WTC11 (cell line): ENCODE measurements around the gene LLGL2. TPM values are rescaled to one million over a fixed set of nuclear protein-coding genes. Genes with fewer than 3 reads are reported as not detected.

Experiments
- ATAC-seq: fragments of 200-7000 bp; cut with Tn5 transposase; 2 replicates; pipeline ENCODE4 v1.10.0; 2021; ENCODE audit warnings: mild to moderate bottlenecking, moderate library complexity
- CTCF ChIA-PET: fragments of 300-600 bp; sonication (Branson Sonifier 250); formaldehyde crosslinking; loops from one replicate; lab custom pipeline; 2021; ENCODE audit warnings: antibody characterized with exemption; lab: Charles Lee
- POLR2A ChIA-PET: fragments of 350-600 bp; sonication (Branson Sonifier 250); formaldehyde crosslinking; loops from one replicate; lab custom pipeline; 2021; ENCODE audit warnings: antibody characterized with exemption; lab: Charles Lee
- DNase-seq: peaks from one replicate; pipeline ENCODE4 v3.0.0; 2021; ENCODE audit warnings: low spot score
- H3K27ac Mint-ChIP-seq: 2 replicates; pipeline ENCODE4 v1.8.0; 2021; ENCODE audit warnings: mixed read lengths
- H3K27me3 Mint-ChIP-seq: 2 replicates; pipeline ENCODE4 v1.8.0; 2021; ENCODE audit warnings: low read depth, mild to moderate bottlenecking, moderate library complexity, mixed read lengths
- H3K36me3 Mint-ChIP-seq: 2 replicates; pipeline ENCODE4 v1.8.0; 2021; ENCODE audit warnings: mixed read lengths
- H3K4me1 Mint-ChIP-seq: 2 replicates; pipeline ENCODE4 v1.8.0; 2022; ENCODE audit warnings: mixed read lengths
- H3K4me3 Mint-ChIP-seq: 2 replicates; pipeline ENCODE4 v1.8.0; 2021; ENCODE audit warnings: mild to moderate bottlenecking, moderate library complexity, mixed read lengths
- H3K9me3 Mint-ChIP-seq: 2 replicates; pipeline ENCODE4 v1.8.0; 2021; ENCODE audit warnings: mixed read lengths
- ATF1 ChIP-seq: sonication (generic); formaldehyde crosslinking; IDR thresholded peaks from 2 replicates; pipeline ENCODE4 v1.8.1; 2023; ENCODE audit warnings: mild to moderate bottlenecking, moderate library complexity, missing genetic modification reagents
- EMX1 ChIP-seq: fragments of 250-450 bp; sonication (Bioruptor Pico); IDR thresholded peaks from 2 replicates; pipeline ENCODE4 v1.8.0; 2021; ENCODE audit warnings: mild to moderate bottlenecking
- FOXJ3 ChIP-seq: sonication (generic); formaldehyde crosslinking; IDR thresholded peaks from 2 replicates; pipeline ENCODE4 v1.9.0; 2021; ENCODE audit warnings: missing genetic modification reagents, mild to moderate bottlenecking, borderline replicate concordance
- GRHL2 ChIP-seq: fragments of 250-450 bp; sonication (Bioruptor Pico); IDR thresholded peaks from 2 replicates; pipeline ENCODE4 v1.8.0; 2022; ENCODE audit warnings: mild to moderate bottlenecking, moderate library complexity; ENCODE audit not compliant: insufficient replicate concordance, severe bottlenecking
- HMGA2 ChIP-seq: fragments of 250-450 bp; sonication (Bioruptor Pico); IDR thresholded peaks from 2 replicates; pipeline ENCODE4 v1.4.0; 2021; ENCODE audit warnings: mild to moderate bottlenecking, moderate library complexity
- JUN ChIP-seq: sonication (generic); formaldehyde crosslinking; IDR thresholded peaks from 2 replicates; pipeline ENCODE4 v1.8.0; 2023; ENCODE audit warnings: mild to moderate bottlenecking, missing genetic modification reagents
- KAT7 ChIP-seq: sonication (generic); formaldehyde crosslinking; IDR thresholded peaks from 2 replicates; pipeline ENCODE4 v1.8.1; 2023; ENCODE audit warnings: missing genetic modification reagents, mild to moderate bottlenecking, borderline replicate concordance
- NFE2L1 ChIP-seq: sonication (generic); formaldehyde crosslinking; IDR thresholded peaks from 2 replicates; pipeline ENCODE4 v1.8.1; 2023; ENCODE audit warnings: missing genetic modification reagents
- NR1H2 ChIP-seq: sonication (generic); formaldehyde crosslinking; IDR thresholded peaks from 2 replicates; pipeline ENCODE4 v1.9.0; 2021; ENCODE audit warnings: mild to moderate bottlenecking, moderate library complexity, missing genetic modification reagents
- NR2C2 ChIP-seq: sonication (generic); formaldehyde crosslinking; IDR thresholded peaks from 2 replicates; pipeline ENCODE4 v1.8.0; 2022; ENCODE audit warnings: mild to moderate bottlenecking, missing genetic modification reagents
- PRRX2 ChIP-seq: fragments of 250-450 bp; sonication (Bioruptor Pico); IDR thresholded peaks from 2 replicates; pipeline ENCODE4 v1.8.0; 2021; ENCODE audit warnings: mild to moderate bottlenecking
- RORB ChIP-seq: fragments of 250-450 bp; sonication (Bioruptor Pico); IDR thresholded peaks from 2 replicates; pipeline ENCODE4 v1.9.0; 2021; ENCODE audit warnings: mild to moderate bottlenecking
- TEAD4 ChIP-seq: sonication (generic); formaldehyde crosslinking; IDR thresholded peaks from 2 replicates; pipeline ENCODE4 v1.8.0; 2022; ENCODE audit warnings: mild to moderate bottlenecking, missing genetic modification reagents
- ZNF121 ChIP-seq: sonication (generic); formaldehyde crosslinking; IDR thresholded peaks from 2 replicates; pipeline ENCODE4 v1.8.0; 2023; ENCODE audit warnings: missing genetic modification reagents
- ZNF219 ChIP-seq: sonication (generic); formaldehyde crosslinking; IDR thresholded peaks from 2 replicates; pipeline ENCODE4 v1.8.0; 2023; ENCODE audit warnings: missing genetic modification reagents, mild to moderate bottlenecking, borderline replicate concordance
- ZNF396 ChIP-seq: fragments of 250-450 bp; sonication (Bioruptor Pico); IDR thresholded peaks from 2 replicates; pipeline ENCODE4 v1.8.0; 2021; ENCODE audit warnings: mild to moderate bottlenecking, moderate library complexity, borderline replicate concordance
- total RNA-seq: library from RNA; stranded (reverse); gene quantifications from 3 replicates; pipeline ENCODE4 v1.2.3, GENCODE V29; 2021
- TF ChIP-seq, protein P1 (sequence below): fragments of 250-450 bp; sonication (Bioruptor Pico); IDR thresholded peaks from 2 replicates; pipeline ENCODE4 v1.8.0; 2021; ENCODE audit warnings: mild to moderate bottlenecking
- TF ChIP-seq, protein P2 (sequence below): sonication (generic); formaldehyde crosslinking; IDR thresholded peaks from 2 replicates; pipeline ENCODE4 v1.8.0; 2022; ENCODE audit warnings: mild to moderate bottlenecking, missing genetic modification reagents
- TF ChIP-seq, protein P3 (sequence below): sonication (generic); formaldehyde crosslinking; conservative IDR thresholded peaks from 2 replicates; pipeline ENCODE4 v1.8.1; 2022; ENCODE audit warnings: mild to moderate bottlenecking, missing genetic modification reagents
- TF ChIP-seq, protein P4 (sequence below): sonication (generic); formaldehyde crosslinking; IDR thresholded peaks from 2 replicates; pipeline ENCODE4 v1.8.1; 2023; ENCODE audit warnings: mild to moderate bottlenecking, missing genetic modification reagents, moderate library complexity
- TF ChIP-seq, protein P5 (sequence below): sonication (generic); formaldehyde crosslinking; IDR thresholded peaks from 2 replicates; pipeline ENCODE4 v1.8.1; 2022; ENCODE audit warnings: mild to moderate bottlenecking, missing genetic modification reagents, moderate library complexity, borderline replicate concordance

LLGL2 gene
- total RNA-seq, 1 experiment from 2014 or later, result 103 TPM

DNA sequence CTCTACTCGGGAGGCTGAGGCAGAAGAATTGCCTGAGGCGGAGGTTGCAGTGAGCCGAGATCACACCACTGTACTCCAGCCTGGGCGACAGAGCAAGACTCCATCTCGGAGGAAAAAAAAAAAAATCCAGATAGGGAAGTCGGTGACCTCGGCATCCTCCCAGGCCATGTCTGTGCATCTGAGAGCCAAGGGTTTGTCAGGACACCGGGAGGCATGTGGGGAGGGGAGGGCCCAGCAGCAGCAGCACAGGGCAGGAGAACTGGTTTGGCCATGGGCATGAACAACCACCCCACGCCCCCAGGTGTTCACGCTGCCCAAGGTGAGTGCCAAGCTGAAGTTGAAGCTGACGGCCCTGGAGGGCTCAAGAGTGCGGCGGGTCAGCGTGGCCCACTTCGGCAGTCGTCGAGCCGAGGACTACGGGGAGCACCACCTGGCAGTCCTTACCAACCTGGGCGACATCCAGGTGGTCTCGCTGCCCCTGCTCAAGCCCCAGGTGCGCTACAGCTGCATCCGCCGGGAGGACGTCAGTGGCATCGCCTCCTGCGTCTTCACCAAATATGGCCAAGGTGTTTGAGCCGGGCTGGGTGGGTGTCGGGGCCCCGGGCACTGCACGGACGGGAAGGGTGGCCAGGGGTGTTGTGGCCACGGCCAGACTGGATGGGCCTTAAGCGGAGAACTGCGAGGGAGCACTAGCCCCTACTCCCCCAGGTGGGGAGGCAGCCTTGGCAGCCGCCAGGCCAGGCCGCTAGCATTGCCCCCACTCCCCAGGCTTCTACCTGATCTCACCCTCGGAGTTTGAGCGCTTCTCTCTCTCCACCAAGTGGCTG lies 47.4 kb downstream of the LLGL2 start:
- ATAC-seq (no peak), DNase-seq (no peak)
- POLR2A ChIA-PET, result no interaction called here
- H3K4me3 Mint-ChIP-seq, result no peak overlapping the region
- TF ChIP-seq FOXJ3 (CRISPR knock-in tag) (no peak), GRHL2 (CRISPR knock-in tag) (no peak), KAT7 (CRISPR knock-in tag) (no peak), NR1H2 (CRISPR knock-in tag) (no peak), ZNF121 (no peak), HMGA2 (CRISPR knock-in tag) (no peak), PRRX2 (CRISPR knock-in tag) (no peak), RORB (no peak), NR2C2 (CRISPR knock-in tag) (no peak), TEAD4 (CRISPR knock-in tag) (no peak)
- TF ChIP-seq, protein P1, sequence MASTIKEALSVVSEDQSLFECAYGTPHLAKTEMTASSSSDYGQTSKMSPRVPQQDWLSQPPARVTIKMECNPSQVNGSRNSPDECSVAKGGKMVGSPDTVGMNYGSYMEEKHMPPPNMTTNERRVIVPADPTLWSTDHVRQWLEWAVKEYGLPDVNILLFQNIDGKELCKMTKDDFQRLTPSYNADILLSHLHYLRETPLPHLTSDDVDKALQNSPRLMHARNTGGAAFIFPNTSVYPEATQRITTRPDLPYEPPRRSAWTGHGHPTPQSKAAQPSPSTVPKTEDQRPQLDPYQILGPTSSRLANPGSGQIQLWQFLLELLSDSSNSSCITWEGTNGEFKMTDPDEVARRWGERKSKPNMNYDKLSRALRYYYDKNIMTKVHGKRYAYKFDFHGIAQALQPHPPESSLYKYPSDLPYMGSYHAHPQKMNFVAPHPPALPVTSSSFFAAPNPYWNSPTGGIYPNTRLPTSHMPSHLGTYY (CRISPR knock-in tag), result no peak
- TF ChIP-seq, protein P2, sequence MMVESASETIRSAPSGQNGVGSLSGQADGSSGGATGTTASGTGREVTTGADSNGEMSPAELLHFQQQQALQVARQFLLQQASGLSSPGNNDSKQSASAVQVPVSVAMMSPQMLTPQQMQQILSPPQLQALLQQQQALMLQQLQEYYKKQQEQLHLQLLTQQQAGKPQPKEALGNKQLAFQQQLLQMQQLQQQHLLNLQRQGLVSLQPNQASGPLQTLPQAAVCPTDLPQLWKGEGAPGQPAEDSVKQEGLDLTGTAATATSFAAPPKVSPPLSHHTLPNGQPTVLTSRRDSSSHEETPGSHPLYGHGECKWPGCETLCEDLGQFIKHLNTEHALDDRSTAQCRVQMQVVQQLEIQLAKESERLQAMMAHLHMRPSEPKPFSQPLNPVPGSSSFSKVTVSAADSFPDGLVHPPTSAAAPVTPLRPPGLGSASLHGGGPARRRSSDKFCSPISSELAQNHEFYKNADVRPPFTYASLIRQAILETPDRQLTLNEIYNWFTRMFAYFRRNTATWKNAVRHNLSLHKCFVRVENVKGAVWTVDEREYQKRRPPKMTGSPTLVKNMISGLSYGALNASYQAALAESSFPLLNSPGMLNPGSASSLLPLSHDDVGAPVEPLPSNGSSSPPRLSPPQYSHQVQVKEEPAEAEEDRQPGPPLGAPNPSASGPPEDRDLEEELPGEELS, result no peak
- TF ChIP-seq, protein P3, sequence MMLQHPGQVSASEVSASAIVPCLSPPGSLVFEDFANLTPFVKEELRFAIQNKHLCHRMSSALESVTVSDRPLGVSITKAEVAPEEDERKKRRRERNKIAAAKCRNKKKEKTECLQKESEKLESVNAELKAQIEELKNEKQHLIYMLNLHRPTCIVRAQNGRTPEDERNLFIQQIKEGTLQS (CRISPR knock-in tag), result no peak
- TF ChIP-seq, protein P4, sequence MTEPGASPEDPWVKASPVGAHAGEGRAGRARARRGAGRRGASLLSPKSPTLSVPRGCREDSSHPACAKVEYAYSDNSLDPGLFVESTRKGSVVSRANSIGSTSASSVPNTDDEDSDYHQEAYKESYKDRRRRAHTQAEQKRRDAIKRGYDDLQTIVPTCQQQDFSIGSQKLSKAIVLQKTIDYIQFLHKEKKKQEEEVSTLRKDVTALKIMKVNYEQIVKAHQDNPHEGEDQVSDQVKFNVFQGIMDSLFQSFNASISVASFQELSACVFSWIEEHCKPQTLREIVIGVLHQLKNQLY (CRISPR knock-in tag), result no peak
- no peak overlapping the region for H3K27ac Mint-ChIP-seq
- no peaks in the 10 kb centered on the region for H3K4me1 Mint-ChIP-seq
- H3K9me3 Mint-ChIP-seq, result no peaks in the 10 kb centered on the region
- 0 out of 2 replicates have a peak, but pooled peaks cover 3% of the 10 kb centered on the region for H3K36me3 Mint-ChIP-seq
- no peaks in the 10 kb centered on the region for H3K27me3 Mint-ChIP-seq
- CTCF ChIA-PET, result no interaction called here

DNA sequence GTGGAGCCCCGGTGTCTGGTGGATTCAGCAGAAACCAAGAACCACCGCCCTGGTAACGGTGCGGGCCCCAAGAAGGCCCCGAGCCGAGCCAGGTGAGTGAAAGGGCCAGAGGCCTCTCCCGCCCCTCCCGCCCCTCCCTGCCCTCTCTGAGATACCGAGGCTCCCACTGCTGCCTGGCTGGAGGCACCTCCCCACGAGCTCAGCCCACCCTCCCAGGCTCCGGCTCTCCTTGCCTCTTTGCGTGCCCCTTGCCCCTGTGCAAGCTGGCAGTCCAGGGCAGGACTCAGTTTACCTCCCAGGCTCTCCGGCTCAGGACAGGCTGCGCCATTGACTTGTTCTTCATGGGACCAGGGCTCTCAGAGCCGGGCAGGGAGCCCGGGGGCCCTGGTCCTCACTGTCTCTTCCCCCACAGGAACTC lies 48.1 kb downstream of the LLGL2 start:
- POLR2A ChIA-PET, result no interaction called here
- CTCF ChIA-PET, result no interaction called here
- TF ChIP-seq, protein P5, sequence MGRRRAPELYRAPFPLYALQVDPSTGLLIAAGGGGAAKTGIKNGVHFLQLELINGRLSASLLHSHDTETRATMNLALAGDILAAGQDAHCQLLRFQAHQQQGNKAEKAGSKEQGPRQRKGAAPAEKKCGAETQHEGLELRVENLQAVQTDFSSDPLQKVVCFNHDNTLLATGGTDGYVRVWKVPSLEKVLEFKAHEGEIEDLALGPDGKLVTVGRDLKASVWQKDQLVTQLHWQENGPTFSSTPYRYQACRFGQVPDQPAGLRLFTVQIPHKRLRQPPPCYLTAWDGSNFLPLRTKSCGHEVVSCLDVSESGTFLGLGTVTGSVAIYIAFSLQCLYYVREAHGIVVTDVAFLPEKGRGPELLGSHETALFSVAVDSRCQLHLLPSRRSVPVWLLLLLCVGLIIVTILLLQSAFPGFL (CRISPR knock-in tag), result no peak
- TF ChIP-seq RORB (no peak), ZNF219 (CRISPR knock-in tag) (no peak), ATF1 (CRISPR knock-in tag) (no peak), EMX1 (CRISPR knock-in tag) (no peak), JUN (CRISPR knock-in tag) (no peak), ZNF396 (no peak), NFE2L1 (CRISPR knock-in tag) (no peak)
- H3K4me3 Mint-ChIP-seq, result no peak overlapping the region
- H3K9me3 Mint-ChIP-seq, result no peaks in the 10 kb centered on the region
- ATAC-seq (no peak), DNase-seq (no peak)
- 0 out of 2 replicates have a peak, but pooled peaks cover 3% of the 10 kb centered on the region for H3K36me3 Mint-ChIP-seq
- H3K27me3 Mint-ChIP-seq, result no peaks in the 10 kb centered on the region
- H3K4me1 Mint-ChIP-seq, result no peaks in the 10 kb centered on the region; the same call in 1 of the 2 replicates
- no peak overlapping the region for H3K27ac Mint-ChIP-seq
